ENCODE measurements around the gene MRFAP1. TPM values are rescaled to one million over a fixed set of nuclear protein-coding genes. Genes with fewer than 3 reads are reported as not detected.

Gene MRFAP1
- total and polyA plus RNA-seq, 10 of the 15 experiments (the other 5 are each of a cell fraction or from before 2014, with no cell fraction given) = 18.7 to 105 (median 80.8) TPM

- ChIA-PET POLR2A (no interaction called here), RAD21 (ENCODE audit: unreplicated experiment) (no interaction called here), SMC1A (ENCODE audit: uncharacterized antibody, unreplicated experiment) (no interaction called here), CTCF (no interaction called here)
- no peaks in the 10 kb centered on the region for H3K79me2 ChIP-seq (ENCODE audit: control insufficient read depth, insufficient read depth, low read length)
- H4K20me1 ChIP-seq (ENCODE audit: control insufficient read depth, insufficient read depth) = no peaks in the 10 kb centered on the region
- no peak overlapping the region for H2AFZ ChIP-seq (ENCODE audit: control insufficient read depth, low read depth, low read length)
- BruUV-seq (replicated peaks) = no TSS peak
- intact Hi-C loops (cut with micrococcal nuclease; ENCODE audit: unreplicated experiment) = no loop called here
- peaks cover 1 to 6% of the 10 kb centered on the region in 2 experiments; a peak in 3 of 4 replicates for H3K36me3 ChIP-seq (ENCODE audit: control insufficient read depth in 2 of 2, insufficient read depth in 2 of 2, low read length in 1 of 2)
- no peak overlapping the region for H3K4me2 ChIP-seq (ENCODE audit: control insufficient read depth, insufficient read depth)
- H3K4me3 ChIP-seq = no peak overlapping the region
- TF ChIP-seq RB1 (IDR thresholded peaks at IDR 0.05; ENCODE audit: borderline replicate concordance) = no peak
- TF ChIP-seq NFYB (IDR thresholded peaks at IDR 0.05; ENCODE audit: insufficient read depth, low read depth, low read length) = no peak
- TF ChIP-seq IRF3 (IDR thresholded peaks at IDR 0.05) = no peak
- TF ChIP-seq EP300 (IDR thresholded peaks at IDR 0.05; ENCODE audit: borderline replicate concordance in 1 of 2, control insufficient read depth in 1 of 2, low read depth in 2 of 2, low read length in 2 of 2) = no peak
- TF ChIP-seq NR2C2 (IDR thresholded peaks at IDR 0.05; ENCODE audit: borderline replicate concordance, control insufficient read depth, insufficient read length, low read depth) = no peak
- no peak for TF ChIP-seq ZBTB33 (IDR thresholded peaks at IDR 0.05)
- TF ChIP-seq ZNF384 (IDR thresholded peaks at IDR 0.05; ENCODE audit: borderline replicate concordance, low read depth, low read length) = no peak
- no peak for TF ChIP-seq ZBTB11 (CRISPR knock-in tag; IDR thresholded peaks at IDR 0.05)
- no peak for TF ChIP-seq SMAD5 (IDR thresholded peaks at IDR 0.05; ENCODE audit: low read depth)
- ATAC-seq (no peak), DNase-seq (ENCODE audit: low read depth, low spot score) (no peak), FAIRE-seq (no peak)
- WGBS (ENCODE audit: insufficient coverage, insufficient replicate concordance, low lambda C conversion rate, missing lambda C conversion rate) = 94% methylated on average over 10 of the region's 10 CpGs
- H3K4me1 ChIP-seq (ENCODE audit: control insufficient read depth, insufficient read depth, low read length) = no peaks in the 10 kb centered on the region
- no peaks in the 10 kb centered on the region; the same call in 2 of the 3 replicates for H3K9me3 ChIP-seq (replicated peaks; ENCODE audit: control insufficient read depth, insufficient read depth, low read length)
- no peak overlapping the region for H3K27ac ChIP-seq (ENCODE audit: control insufficient read depth, insufficient read depth)
- no peak overlapping the region for H3K9ac ChIP-seq (ENCODE audit: control insufficient read depth, insufficient read depth, low read length)
- in situ Hi-C loops (cut with MboI) = no loop called here
- H3K27me3 ChIP-seq (replicated peaks in 1 of 2; ENCODE audit: control insufficient read depth in 2 of 2, insufficient read depth in 2 of 2, low read length in 1 of 2) = no peaks in the 10 kb centered on the region
Observed at GRCh38 chr4:6598127-6598526, 42.4 kb upstream of the MRFAP1 start.

Measured in GM12878 (cell line).